Stomach (tissue), 9 donors: Measurements from ENCODE around the gene FOXC2. TPM values are rescaled to one million over a fixed set of nuclear protein-coding genes. Genes with fewer than 3 reads are reported as not detected.

ENCODE experiments used
- DNase-seq, 2 donors: peaks; one replicate each; pipeline versions ENCODE4 v3.0.0 to v3.0.0-alpha.2; 2013 to 2019
- H3K27ac ChIP-seq, 5 donors: fragments of 200-600 bp in 4 of 5; sonication (generic) in 4 of 5; one replicate each; pipeline ENCODE4 v1.5.1; 2013 to 2019; ENCODE audit warnings: mild to moderate bottlenecking in 1 of 5, moderate library complexity in 1 of 5
- H3K27me3 ChIP-seq, 3 donors: fragments of 200-600 bp; sonication (generic); one replicate each; pipeline ENCODE4 v1.5.1; 2017 to 2019; ENCODE audit warnings: mixed run types in 1 of 3
- H3K36me3 ChIP-seq, 4 donors: fragments of 200-600 bp; sonication (generic); 1 replicate in 3 of 4; 2 replicates in 1 of 4; pipeline ENCODE4 v1.5.1; 2016 to 2019
- H3K4me1 ChIP-seq, 4 donors: fragments of 200-600 bp; sonication (generic); one replicate each; pipeline ENCODE4 v1.5.1; 2016 to 2019
- H3K4me3 ChIP-seq, 4 donors: fragments of 200-600 bp; sonication (generic) in 3 of 4; one replicate each; pipeline ENCODE4 v1.5.1; 2016 to 2019; ENCODE audit warnings: mild to moderate bottlenecking in 1 of 4
- H3K9me3 ChIP-seq, 4 donors: fragments of 200-600 bp; sonication (generic); one replicate each; pipeline ENCODE4 v1.5.1; 2016 to 2019
- CTCF ChIP-seq, 7 experiments: fragments of 450-650 bp in 4 of 7; fragments of 200-600 bp in 3 of 7; sonication (generic) in 3 of 7; IDR thresholded peaks; one replicate each; pipeline ENCODE4 v1.5.1; 2016 to 2019; ENCODE audit warnings: antibody characterized with exemption in 7 of 7, control low read depth in 2 of 7, mild to moderate bottlenecking in 1 of 7
- EP300 ChIP-seq: sonication (generic); formaldehyde crosslinking; IDR thresholded peaks from one replicate; pipeline ENCODE4 v1.6.1; 2017; ENCODE audit warnings: antibody characterized with exemption
- POLR2A ChIP-seq, 4 donors: fragments of 450-650 bp; IDR thresholded peaks; one replicate each; pipeline ENCODE4 v1.6.1; 2016; ENCODE audit warnings: antibody characterized with exemption in 4 of 4, control low read depth in 2 of 4, mild to moderate bottlenecking in 1 of 4, moderate library complexity in 1 of 4
- POLR2AphosphoS5 ChIP-seq, 3 donors: sonication (generic); formaldehyde crosslinking; IDR thresholded peaks; one replicate each; pipeline ENCODE4 v1.6.1; 2016; ENCODE audit warnings: antibody characterized with exemption in 3 of 3
- WGBS, 5 donors: extraction: QIAGEN DNeasy Blood & Tissue Kit in 3 of 5; methylation state at CpG; one replicate each; pipeline versions ENCODE4 v1.1.5 to v1.1.7; 2013 to 2018; 5-methylcytosine and 5-hydroxymethylcytosine counted together
- intact Hi-C: fragments of 100-400 bp; cut with DNase I; formaldehyde crosslinking; loops from one replicate; pipeline ENCODE4 v1.15.1; 2023; ENCODE audit warnings: low total_unique reads
- polyA plus RNA-seq, 3 donors: library from polyadenylated mRNA; stranded (reverse); fragments of 200-250 nt; gene quantifications; one replicate each; pipeline ENCODE4 v1.2.3, GENCODE V29; 2013
- total RNA-seq, 5 donors: library from RNA; depleted of rRNA; stranded (reverse); fragments of >200 nt; gene quantifications; one replicate each; pipeline versions ENCODE4 v1.1.0 to v1.2.3, GENCODE V29; 2014 to 2016
- donor health status: healthy with polysubstance abuse.
- donor health status: Bipolar disorder and iron deficiency.
- donor health status: healthy.

The FOXC2 gene
- total and polyA plus RNA-seq, 8 donors, result 0.08 to 0.18 (median 0.12) TPM; not detected in 5

GRCh38 chr16:86540894-86541293 lies 25.7 kb upstream of the FOXC2 start:
- H3K36me3 ChIP-seq, result peaks cover 51 to 100% (median 99%) of the 10 kb centered on the region in 4 donors
- no peak for TF ChIP-seq POLR2A (IDR thresholded peaks at IDR 0.05)
- TF ChIP-seq CTCF (IDR thresholded peaks at IDR 0.05), result no peak
- TF ChIP-seq EP300, result no peak
- no peak for TF ChIP-seq POLR2AphosphoS5 (IDR thresholded peaks at IDR 0.05)
- no peak for DNase-seq
- 81 to 90% (median 86%) methylated on average over 6 of the region's 6 CpGs for WGBS, 5 donors
- no peak overlapping the region for H3K27ac ChIP-seq
- no peaks in the 10 kb centered on the region for H3K9me3 ChIP-seq
- intact Hi-C loops, result no loop called here
- no peaks in the 10 kb centered on the region for H3K27me3 ChIP-seq
- H3K4me1 ChIP-seq, result no peaks in the 10 kb centered on the region
- no peak overlapping the region for H3K4me3 ChIP-seq

GRCh38 chr16:86541560-86541959 lies 25.1 kb upstream of the FOXC2 start:
- no peaks in the 10 kb centered on the region for H3K4me1 ChIP-seq
- WGBS, 5 donors, result 89 to 97% (median 95%) methylated on average over 5 to 11 of the region's 11 CpGs
- no peak overlapping the region for H3K27ac ChIP-seq
- peaks cover 51 to 100% (median 99%) of the 10 kb centered on the region in 4 donors for H3K36me3 ChIP-seq
- no peak for TF ChIP-seq POLR2A (IDR thresholded peaks at IDR 0.05)
- no peak for TF ChIP-seq POLR2AphosphoS5 (IDR thresholded peaks at IDR 0.05)
- no peak for DNase-seq
- H3K4me3 ChIP-seq, result no peak overlapping the region
- no peaks in the 10 kb centered on the region for H3K27me3 ChIP-seq
- intact Hi-C loops, result no loop called here
- no peaks in the 10 kb centered on the region for H3K9me3 ChIP-seq

GRCh38 chr16:86542756-86543750 lies 23.6 kb upstream of the FOXC2 start:
- H3K27me3 ChIP-seq, result no peaks in the 10 kb centered on the region
- peaks cover 45 to 100% (median 99%) of the 10 kb centered on the region in 4 donors for H3K36me3 ChIP-seq
- H3K4me1 ChIP-seq, result no peaks in the 10 kb centered on the region
- 87 to 94% (median 92%) methylated on average over 16 to 21 of the region's 21 CpGs for WGBS, 5 donors
- intact Hi-C loops, result no loop called here
- no peak overlapping the region for H3K4me3 ChIP-seq
- H3K9me3 ChIP-seq, result no peaks in the 10 kb centered on the region
- no peak for TF ChIP-seq EP300
- TF ChIP-seq POLR2A (IDR thresholded peaks at IDR 0.05), result no peak
- TF ChIP-seq POLR2AphosphoS5 (IDR thresholded peaks at IDR 0.05), result no peak
- TF ChIP-seq CTCF (IDR thresholded peaks at IDR 0.05), result no peak
- no peak overlapping the region for H3K27ac ChIP-seq
- DNase-seq, result no peak

GRCh38 chr16:86545481-86545880 lies 21.1 kb upstream of the FOXC2 start:
- H3K36me3 ChIP-seq, result peaks cover 30 to 100% (median 99%) of the 10 kb centered on the region in 4 donors
- 81 to 90% (median 86%) methylated on average over 11 to 12 of the region's 12 CpGs for WGBS, 5 donors
- intact Hi-C loops, result no loop called here
- no peak overlapping the region for H3K4me3 ChIP-seq
- H3K4me1 ChIP-seq, result no peaks in the 10 kb centered on the region
- TF ChIP-seq POLR2A (IDR thresholded peaks at IDR 0.05), result no peak
- TF ChIP-seq EP300, result no peak
- no peak for TF ChIP-seq POLR2AphosphoS5 (IDR thresholded peaks at IDR 0.05)
- TF ChIP-seq CTCF (IDR thresholded peaks at IDR 0.05), result no peak
- no peaks in the 10 kb centered on the region for H3K27me3 ChIP-seq
- H3K27ac ChIP-seq, result no peak overlapping the region
- DNase-seq, result no peak
- no peaks in the 10 kb centered on the region for H3K9me3 ChIP-seq
